Measurements from ENCODE around the gene S100A9. TPM values are rescaled to one million over a fixed set of nuclear protein-coding genes. Genes with fewer than 3 reads are reported as not detected.

The S100A9 gene
- total RNA-seq, 5 donors from 2014 or later (not counting 1 experiment from before 2014, with no cell fraction given) = 0.98 to 11.5 (median 2.5) TPM; not detected in 1

- no peak overlapping the region for H3K4me3 ChIP-seq (ENCODE audit: control insufficient read depth in 1 of 2, extremely low read depth in 1 of 2, low read length in 1 of 2)
- ATAC-seq (replicated peaks in 1 of 4) = no peak
- Mint-ChIP-seq H3K36me3 (no peaks in the 10 kb centered on the region), H3K4me1 (no peaks in the 10 kb centered on the region), H3K27ac (no peak overlapping the region), H3K27me3 (peaks cover 11 to 20% of the 10 kb centered on the region in 2 donors), H3K9me3 (peaks cover 0 to 4% (median 0%) of the 10 kb centered on the region in 3 donors), H3K4me3 (no peak overlapping the region)
- no peak overlapping the region for H3K27ac ChIP-seq (ENCODE audit: low read length)
- H3K4me1 ChIP-seq (ENCODE audit: control insufficient read depth in 1 of 2, extremely low read depth in 1 of 2, insufficient read depth in 2 of 2, low read length in 2 of 2) = no peaks in the 10 kb centered on the region
- peaks cover 0 to 10% of the 10 kb centered on the region in 2 experiments for H3K27me3 ChIP-seq (replicated peaks in 1 of 2; ENCODE audit: control insufficient read depth in 2 of 2, extremely low read depth in 1 of 2, insufficient read depth in 2 of 2, low read length in 1 of 2)
- ChIA-PET CTCF (no interaction called here), POLR2A (no interaction called here)
- no CpG with 5 or more reads among the region's 2 CpGs for WGBS (ENCODE audit: insufficient coverage)
- DNase-seq = no peak
- no peaks in the 10 kb centered on the region for H3K9me3 ChIP-seq
- no peaks in the 10 kb centered on the region for H3K36me3 ChIP-seq (ENCODE audit: control insufficient read depth in 2 of 2, extremely low read depth in 1 of 2, insufficient read depth in 1 of 2, low read length in 1 of 2)
Measured at GRCh38 chr1:153368495-153368894, 10.8 kb downstream of the S100A9 start.

GRCh38 chr1:153370146-153370545 is 12.5 kb downstream of the S100A9 start:
- Histone ChIP-seq H3K36me3 (ENCODE audit: control insufficient read depth in 2 of 2, extremely low read depth in 1 of 2, insufficient read depth in 1 of 2, low read length in 1 of 2) (no peaks in the 10 kb centered on the region), H3K9me3 (no peaks in the 10 kb centered on the region), H3K4me3 (ENCODE audit: control insufficient read depth in 1 of 2, extremely low read depth in 1 of 2, low read length in 1 of 2) (no peak overlapping the region), H3K27ac (ENCODE audit: low read length) (no peak overlapping the region), H3K4me1 (ENCODE audit: control insufficient read depth in 1 of 2, extremely low read depth in 1 of 2, insufficient read depth in 2 of 2, low read length in 2 of 2) (no peaks in the 10 kb centered on the region), H3K27me3 (replicated peaks in 1 of 2; ENCODE audit: control insufficient read depth in 2 of 2, extremely low read depth in 1 of 2, insufficient read depth in 2 of 2, low read length in 1 of 2) (peaks cover 0 to 7% of the 10 kb centered on the region in 2 experiments)
- Mint-ChIP-seq H3K36me3 (no peaks in the 10 kb centered on the region), H3K4me3 (no peak overlapping the region), H3K9me3 (peaks cover 0 to 4% (median 0%) of the 10 kb centered on the region in 3 donors), H3K4me1 (no peaks in the 10 kb centered on the region), H3K27ac (no peak overlapping the region), H3K27me3 (peaks cover 5 to 16% of the 10 kb centered on the region in 2 donors)
- CTCF ChIA-PET = no interaction called here
- no peak for DNase-seq
- POLR2A ChIA-PET = no interaction called here
- WGBS (ENCODE audit: insufficient coverage) = no CpG with 5 or more reads among the region's 3 CpGs
- no peak for ATAC-seq (replicated peaks in 1 of 4)

- no peak for DNase-seq
- peaks cover 0 to 12% of the 10 kb centered on the region in 2 experiments for H3K27me3 ChIP-seq (replicated peaks in 1 of 2; ENCODE audit: control insufficient read depth in 2 of 2, extremely low read depth in 1 of 2, insufficient read depth in 2 of 2, low read length in 1 of 2)
- no CpG with 5 or more reads among the region's 1 CpG for WGBS (ENCODE audit: insufficient coverage)
Measured at GRCh38 chr1:153371231-153371630, 13.6 kb downstream of the S100A9 start.

GRCh38 chr1:153372571-153372970 is 14.9 kb downstream of the S100A9 start:
- Mint-ChIP-seq H3K4me3 (no peak overlapping the region), H3K4me1 (no peaks in the 10 kb centered on the region), H3K36me3 (no peaks in the 10 kb centered on the region), H3K27ac (no peak overlapping the region), H3K9me3 (peaks cover 0 to 4% (median 0%) of the 10 kb centered on the region in 3 donors), H3K27me3 (peaks cover 12 to 26% of the 10 kb centered on the region in 2 donors)
- no peaks in the 10 kb centered on the region for H3K9me3 ChIP-seq
- DNase-seq (no peak), ATAC-seq (replicated peaks in 1 of 4) (no peak)
- no peaks in the 10 kb centered on the region for H3K4me1 ChIP-seq (ENCODE audit: control insufficient read depth in 1 of 2, extremely low read depth in 1 of 2, insufficient read depth in 2 of 2, low read length in 2 of 2)
- ChIA-PET POLR2A (no interaction called here), CTCF (no interaction called here)
- H3K4me3 ChIP-seq (ENCODE audit: control insufficient read depth in 1 of 2, extremely low read depth in 1 of 2, low read length in 1 of 2) = no peak overlapping the region
- no peaks in the 10 kb centered on the region for H3K36me3 ChIP-seq (ENCODE audit: control insufficient read depth in 2 of 2, extremely low read depth in 1 of 2, insufficient read depth in 1 of 2, low read length in 1 of 2)
- no peak overlapping the region for H3K27ac ChIP-seq (ENCODE audit: low read length)
- WGBS (ENCODE audit: insufficient coverage) = 88% methylated on average over 2 of the region's 2 CpGs
- H3K27me3 ChIP-seq (replicated peaks in 1 of 2; ENCODE audit: control insufficient read depth in 2 of 2, extremely low read depth in 1 of 2, insufficient read depth in 2 of 2, low read length in 1 of 2) = peaks cover 0 to 12% of the 10 kb centered on the region in 2 experiments

More at GRCh38 chr1:153371231-153371630, 13.6 kb downstream of the S100A9 start:
- H3K4me3 ChIP-seq (ENCODE audit: control insufficient read depth in 1 of 2, extremely low read depth in 1 of 2, low read length in 1 of 2) = no peak overlapping the region
- no peaks in the 10 kb centered on the region for H3K9me3 ChIP-seq
- H3K36me3 ChIP-seq (ENCODE audit: control insufficient read depth in 2 of 2, extremely low read depth in 1 of 2, insufficient read depth in 1 of 2, low read length in 1 of 2) = no peaks in the 10 kb centered on the region
- ChIA-PET CTCF (no interaction called here), POLR2A (no interaction called here)
- no peaks in the 10 kb centered on the region for H3K4me1 ChIP-seq (ENCODE audit: control insufficient read depth in 1 of 2, extremely low read depth in 1 of 2, insufficient read depth in 2 of 2, low read length in 2 of 2)
- H3K27ac ChIP-seq (ENCODE audit: low read length) = no peak overlapping the region
- no peak overlapping the region for H3K27ac Mint-ChIP-seq
- no peak overlapping the region for H3K4me3 Mint-ChIP-seq
- H3K4me1 Mint-ChIP-seq = no peaks in the 10 kb centered on the region
- H3K9me3 Mint-ChIP-seq = peaks cover 0 to 4% (median 0%) of the 10 kb centered on the region in 3 donors
- H3K27me3 Mint-ChIP-seq = peaks cover 5 to 16% of the 10 kb centered on the region in 2 donors
- no peak for ATAC-seq (replicated peaks in 1 of 4)
- no peaks in the 10 kb centered on the region for H3K36me3 Mint-ChIP-seq

GRCh38 chr1:153374071-153374470 is 16.4 kb downstream of the S100A9 start:
- peaks cover 23 to 36% of the 10 kb centered on the region in 2 donors for H3K27me3 Mint-ChIP-seq
- no peaks in the 10 kb centered on the region for H3K4me1 Mint-ChIP-seq
- H3K36me3 Mint-ChIP-seq = no peaks in the 10 kb centered on the region
- Histone ChIP-seq H3K4me1 (ENCODE audit: control insufficient read depth in 1 of 2, extremely low read depth in 1 of 2, insufficient read depth in 2 of 2, low read length in 2 of 2) (no peaks in the 10 kb centered on the region), H3K9me3 (no peaks in the 10 kb centered on the region), H3K27ac (ENCODE audit: low read length) (no peak overlapping the region), H3K27me3 (replicated peaks in 1 of 2; ENCODE audit: control insufficient read depth in 2 of 2, extremely low read depth in 1 of 2, insufficient read depth in 2 of 2, low read length in 1 of 2) (peaks cover 0 to 12% of the 10 kb centered on the region in 2 experiments), H3K4me3 (ENCODE audit: control insufficient read depth in 1 of 2, extremely low read depth in 1 of 2, low read length in 1 of 2) (no peak overlapping the region), H3K36me3 (ENCODE audit: control insufficient read depth in 2 of 2, extremely low read depth in 1 of 2, insufficient read depth in 1 of 2, low read length in 1 of 2) (no peaks in the 10 kb centered on the region)
- no CpG with 5 or more reads among the region's 2 CpGs for WGBS (ENCODE audit: insufficient coverage)
- ATAC-seq (replicated peaks in 1 of 4) (no peak), DNase-seq (no peak)
- no peak overlapping the region for H3K4me3 Mint-ChIP-seq
- no peak overlapping the region for H3K27ac Mint-ChIP-seq
- H3K9me3 Mint-ChIP-seq = peaks cover 0 to 4% (median 0%) of the 10 kb centered on the region in 3 donors
- ChIA-PET CTCF (no interaction called here), POLR2A (no interaction called here)

- CTCF ChIA-PET = no interaction called here
- no peak for DNase-seq
- 100% methylated on average over 1 of the region's 1 CpG for WGBS (ENCODE audit: insufficient coverage)
Measured at GRCh38 chr1:153375511-153375910, 17.9 kb downstream of the S100A9 start, which contains the start of gene S100A12. S100A12 (minus strand) TSS chr1:153375621; CDS start chr1:153374592, 1,029 bp downstream.

More at GRCh38 chr1:153375511-153375910, 17.9 kb downstream of the S100A9 start, which contains the start of gene S100A12:
- H3K27me3 Mint-ChIP-seq = peaks cover 23 to 32% of the 10 kb centered on the region in 2 donors
- Histone ChIP-seq H3K4me1 (ENCODE audit: control insufficient read depth in 1 of 2, extremely low read depth in 1 of 2, insufficient read depth in 2 of 2, low read length in 2 of 2) (no peaks in the 10 kb centered on the region), H3K4me3 (ENCODE audit: control insufficient read depth in 1 of 2, extremely low read depth in 1 of 2, low read length in 1 of 2) (no peak within 1 kb of the TSS), H3K9me3 (no peaks in the 10 kb centered on the region), H3K27me3 (replicated peaks in 1 of 2; ENCODE audit: control insufficient read depth in 2 of 2, extremely low read depth in 1 of 2, insufficient read depth in 2 of 2, low read length in 1 of 2) (peaks cover 0 to 17% of the 10 kb centered on the region in 2 experiments), H3K27ac (ENCODE audit: low read length) (no peak within 1 kb of the TSS), H3K36me3 (ENCODE audit: control insufficient read depth in 2 of 2, extremely low read depth in 1 of 2, insufficient read depth in 1 of 2, low read length in 1 of 2) (no peaks in the 10 kb centered on the region)
- peaks cover 0 to 4% (median 0%) of the 10 kb centered on the region in 3 donors for H3K9me3 Mint-ChIP-seq
- H3K4me1 Mint-ChIP-seq = no peaks in the 10 kb centered on the region
- H3K27ac Mint-ChIP-seq = no peak within 1 kb of the TSS
- H3K36me3 Mint-ChIP-seq = no peaks in the 10 kb centered on the region
- no peak for ATAC-seq (replicated peaks in 1 of 4)
- POLR2A ChIA-PET = no interaction called here
- no peak within 1 kb of the TSS for H3K4me3 Mint-ChIP-seq

Measured in T-cell (primary cell).